Stimulated activated CD8-positive, alpha-beta memory T cell treated with anti-CD3 and anti-CD28 coated beads, Interleukin-7, amount 100 ng/mL, for 4 hours (primary cell): ENCODE data around the gene SOX8.
"Not testable (repeated sequence)": the region's sequence is repeated elsewhere in the genome, so short reads cannot be mapped to it uniquely, and the experiment has no call there.

Experiments
- DNase-seq, 2 donors: peaks; one replicate each; pipeline ENCODE4 v3.0.0-alpha.2; 2020; ENCODE audit warnings: low read depth in 2 of 2

The SOX8 gene

GRCh38 chr16:1007284-1007850, 25.8 kb downstream of the SOX8 start:
- no peak for DNase-seq

- DNase-seq, result no peak
Observed at GRCh38 chr16:1008085-1008484, 26.5 kb downstream of the SOX8 start.

GRCh38 chr16:1009358-1010150, 28.0 kb downstream of the SOX8 start:
- DNase-seq, result no peak

GRCh38 chr16:1010251-1010650, 28.7 kb downstream of the SOX8 start:
- no peak for DNase-seq

- DNase-seq, result no peak
Observed at GRCh38 chr16:1010815-1011214, 29.2 kb downstream of the SOX8 start.

- DNase-seq, result no peak
Observed at GRCh38 chr16:1011316-1012082, 29.9 kb downstream of the SOX8 start.

GRCh38 chr16:1012135-1012534, 30.6 kb downstream of the SOX8 start:
- no peak for DNase-seq

GRCh38 chr16:1012722-1013592, 31.4 kb downstream of the SOX8 start:
- DNase-seq, result no peak

GRCh38 chr16:1013593-1013900, 32.0 kb downstream of the SOX8 start:
- no peak for DNase-seq

- DNase-seq, result no peak
Observed at GRCh38 chr16:1014221-1014620, 32.7 kb downstream of the SOX8 start.

- no peak for DNase-seq
Observed at GRCh38 chr16:1014771-1015495, 33.4 kb downstream of the SOX8 start.

GRCh38 chr16:1018447-1019198, 37.1 kb downstream of the SOX8 start:
- DNase-seq, result no peak

GRCh38 chr16:1019231-1020090, 37.9 kb downstream of the SOX8 start:
- DNase-seq, result no peak

- no peak for DNase-seq
Observed at GRCh38 chr16:1020091-1020399, 38.5 kb downstream of the SOX8 start.

GRCh38 chr16:1020591-1020990, 39.0 kb downstream of the SOX8 start:
- DNase-seq, result no peak

- no peak for DNase-seq
Observed at GRCh38 chr16:1021553-1022160, 40.1 kb downstream of the SOX8 start.

- no peak for DNase-seq
Observed at GRCh38 chr16:1022466-1022865, 40.9 kb downstream of the SOX8 start.

- DNase-seq, result no peak
Observed at GRCh38 chr16:1024138-1024537, 42.6 kb downstream of the SOX8 start.

- DNase-seq, result not testable (repeated sequence)
Observed at GRCh38 chr16:1025183-1025809, 43.7 kb downstream of the SOX8 start.
